Measurements from ENCODE around the gene KCNJ14.
A peak's percentile ranks its signal among the peaks of the same experiment; 100 is the strongest.
"Not testable (repeated sequence)": the region's sequence is repeated elsewhere in the genome, so short reads cannot be mapped to it uniquely, and the experiment has no call there.

KCNJ14 gene

DNA sequence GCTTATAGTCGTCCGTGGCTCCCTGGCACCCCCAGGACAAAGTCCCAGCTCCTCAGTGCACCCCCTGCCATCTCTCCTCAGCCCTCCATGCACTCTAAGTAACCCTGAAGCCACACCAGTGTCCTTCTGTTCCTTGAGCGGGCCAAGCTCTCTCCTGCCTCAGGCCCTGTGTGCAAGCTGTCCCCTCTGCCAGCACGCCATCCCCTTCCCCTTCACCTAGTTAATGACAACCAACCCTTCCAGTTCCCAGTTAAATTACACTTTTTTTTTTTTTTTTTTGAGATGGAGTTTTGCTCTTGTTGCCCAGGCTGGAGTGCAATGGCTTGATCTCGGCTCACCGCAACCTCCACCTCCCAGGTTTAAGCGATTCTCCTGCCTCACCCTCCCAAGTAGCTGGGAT, 33.1 kb downstream of the KCNJ14 start:
- not testable (repeated sequence) for DNase-seq (ENCODE audit: low read depth in 3 of 3)

DNA sequence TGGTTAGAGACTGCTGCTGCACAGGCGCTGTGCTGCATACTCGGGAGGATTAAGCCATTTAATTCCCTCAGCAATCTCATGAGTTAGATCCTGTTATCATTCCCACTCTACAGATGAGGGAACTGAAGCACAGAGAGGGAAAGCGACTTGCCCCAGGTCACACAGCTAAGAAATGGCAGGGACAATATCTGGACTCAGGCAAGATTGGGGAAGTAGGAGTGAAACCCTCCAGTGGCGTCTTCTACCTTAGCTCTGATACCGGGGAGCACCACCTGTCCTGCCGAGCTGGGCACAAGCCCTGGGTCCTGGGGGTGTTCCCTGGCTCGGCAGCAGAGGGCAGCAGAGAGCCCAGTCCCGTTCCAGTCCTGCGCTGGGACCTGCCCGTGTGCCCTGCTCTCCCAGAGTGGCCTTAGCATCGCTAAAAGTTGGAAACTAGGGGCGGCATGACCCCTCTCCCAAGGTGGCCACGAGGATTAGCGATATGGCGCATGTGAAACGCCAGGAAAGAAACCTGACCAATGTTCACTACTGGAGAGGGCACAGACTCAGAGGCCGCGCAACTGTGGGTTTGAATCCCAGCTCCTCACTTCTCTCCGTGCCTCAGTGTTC, 34.3 kb downstream of the KCNJ14 start:
- peak in 2 of 3 experiments; percentile 73 to 83 for DNase-seq (ENCODE audit: low read depth in 3 of 3)

DNA sequence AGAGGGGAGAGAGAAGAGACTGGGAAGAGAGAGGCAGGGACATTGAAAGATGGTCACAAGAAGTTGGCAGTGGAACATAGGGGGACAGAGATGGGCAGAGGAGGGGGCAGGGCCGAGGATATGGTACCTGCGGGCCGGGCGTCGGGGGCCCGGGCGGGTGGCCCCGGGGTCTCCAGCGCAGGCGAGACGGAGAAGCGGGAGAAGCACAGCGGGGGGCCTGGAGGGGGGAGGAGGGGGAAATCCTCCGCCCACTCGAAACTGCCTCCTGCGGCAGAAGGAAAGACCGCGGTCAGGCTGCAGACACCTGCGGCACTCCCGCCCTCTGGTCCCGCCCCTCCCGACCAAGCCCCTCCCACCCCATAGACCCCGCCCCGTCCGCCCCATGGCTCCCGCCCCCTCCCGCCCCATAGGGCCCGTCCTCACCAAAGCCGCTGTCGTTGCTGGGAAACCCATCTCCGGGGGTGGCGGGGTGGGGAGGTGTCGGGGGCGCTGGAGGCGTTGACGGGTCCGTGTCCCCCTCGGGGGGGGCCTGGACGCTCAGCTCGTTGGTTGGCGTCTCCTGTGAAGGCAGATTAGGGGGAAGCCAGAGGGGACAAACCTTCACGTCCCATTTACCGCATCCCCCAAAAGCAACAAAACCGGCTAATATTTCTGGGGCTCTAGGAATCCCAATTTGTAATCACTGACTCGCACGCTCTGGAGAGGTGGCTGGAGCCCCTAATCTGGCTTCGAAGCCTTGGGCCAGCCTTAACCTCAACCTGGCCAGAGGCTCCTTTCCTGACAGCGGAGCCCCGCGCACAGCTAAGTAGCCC, 35.8 kb downstream of the KCNJ14 start:
- DNase-seq (ENCODE audit: low read depth in 3 of 3): peak in 1 of 3 experiments; percentile 46

- DNase-seq (ENCODE audit: low read depth in 3 of 3): no peak
These were observed 36.4 kb downstream of the KCNJ14 start for GRCh38 chr19:48491793-48492123.

DNA sequence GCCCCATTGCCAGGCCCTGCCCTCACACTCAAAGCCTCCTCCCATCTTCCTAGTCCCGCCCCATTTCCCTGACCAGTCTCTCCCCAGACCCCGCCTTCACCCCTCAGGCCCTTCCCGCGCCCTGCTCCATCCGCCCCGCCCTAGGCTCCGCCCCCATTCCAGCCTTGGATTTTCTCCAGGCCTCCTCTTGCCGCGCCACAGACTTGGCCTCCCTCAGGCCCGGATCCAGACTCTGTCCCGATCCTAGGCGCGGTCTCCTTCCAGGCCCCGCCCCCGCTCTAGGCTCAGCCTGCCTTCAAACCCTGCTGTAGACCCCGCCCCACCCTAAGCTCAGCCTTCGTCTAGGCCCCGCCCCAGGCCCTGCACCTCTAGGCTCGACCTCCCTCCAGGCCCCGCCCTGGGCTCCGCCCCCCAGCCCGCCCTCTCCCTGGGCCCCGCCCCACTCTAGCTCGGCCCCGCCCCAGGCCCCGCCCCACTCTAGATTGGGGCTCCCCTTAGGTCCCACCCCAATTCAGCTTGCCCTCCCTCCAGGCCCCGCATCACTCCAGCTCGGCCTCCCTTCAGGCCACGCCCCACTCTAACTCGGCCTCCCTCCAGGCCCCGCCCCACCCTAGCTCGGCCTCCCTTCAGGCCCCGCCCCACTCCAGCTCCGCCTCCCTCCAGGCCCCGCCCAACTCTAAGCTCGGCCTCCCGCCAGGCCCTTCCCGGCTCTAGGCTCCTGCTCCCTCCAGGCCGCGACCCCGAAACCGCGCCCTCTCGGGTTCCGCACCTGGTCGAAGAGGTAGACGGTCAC, 37.7 kb downstream of the KCNJ14 start:
- peak in 2 of 3 experiments; percentile 69 to 84 for DNase-seq (ENCODE audit: low read depth in 3 of 3)

DNA sequence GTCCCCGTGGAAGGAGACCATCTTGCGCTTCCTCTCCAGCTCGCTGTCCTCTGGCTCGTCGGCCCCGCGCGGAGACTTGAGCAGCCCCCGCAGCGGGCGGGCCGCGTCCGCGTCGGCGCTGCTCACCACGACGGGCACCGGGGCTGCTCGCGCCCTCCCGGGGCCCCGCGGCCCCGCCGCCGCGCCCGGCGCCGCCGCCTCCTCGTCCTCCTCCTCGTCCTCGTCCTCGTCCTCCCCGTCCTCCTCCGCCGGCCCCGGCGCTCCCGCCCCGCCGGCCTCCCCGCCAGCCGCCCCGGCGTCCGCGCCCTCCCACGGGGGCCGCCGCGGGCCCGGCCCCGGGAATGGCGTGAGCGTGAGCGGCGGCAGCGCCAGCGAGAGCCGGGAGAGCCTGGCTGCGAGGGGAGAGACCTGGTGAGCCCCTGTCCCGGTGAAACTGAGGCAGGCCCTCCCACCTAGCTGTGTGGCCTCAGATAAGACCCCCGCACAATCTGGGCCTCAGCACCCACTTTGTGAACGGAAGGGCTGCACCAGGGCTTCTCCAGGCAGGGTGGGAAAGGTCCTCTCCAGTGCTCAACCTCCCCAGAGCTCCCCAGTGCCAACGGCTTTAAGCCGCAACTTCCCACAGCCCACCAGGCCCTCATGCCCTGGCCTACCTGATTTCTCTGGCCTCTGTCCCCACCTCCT, 38.5 kb downstream of the KCNJ14 start:
- no peak for DNase-seq (ENCODE audit: low read depth in 3 of 3)

DNA sequence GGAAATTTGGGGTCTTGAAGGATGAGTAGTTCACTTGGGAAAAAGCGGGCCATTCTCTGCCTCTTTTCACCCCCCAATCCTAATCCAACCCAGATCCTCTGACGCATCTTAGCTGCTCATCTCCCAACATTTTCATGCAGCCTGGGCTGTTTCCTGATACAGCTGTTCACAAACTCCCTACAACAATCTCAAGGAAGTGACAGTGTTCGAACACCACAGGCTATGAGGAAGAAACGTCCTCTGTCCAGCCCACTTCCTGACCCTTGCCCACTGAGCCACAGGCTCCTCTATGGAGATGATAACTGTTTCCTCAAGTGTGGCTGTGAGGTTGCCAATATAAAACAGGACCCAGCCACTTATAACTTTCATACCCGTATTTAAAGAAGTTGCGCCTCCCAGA, 40.0 kb downstream of the KCNJ14 start:
- no peak for DNase-seq (ENCODE audit: low read depth in 3 of 3)

DNA sequence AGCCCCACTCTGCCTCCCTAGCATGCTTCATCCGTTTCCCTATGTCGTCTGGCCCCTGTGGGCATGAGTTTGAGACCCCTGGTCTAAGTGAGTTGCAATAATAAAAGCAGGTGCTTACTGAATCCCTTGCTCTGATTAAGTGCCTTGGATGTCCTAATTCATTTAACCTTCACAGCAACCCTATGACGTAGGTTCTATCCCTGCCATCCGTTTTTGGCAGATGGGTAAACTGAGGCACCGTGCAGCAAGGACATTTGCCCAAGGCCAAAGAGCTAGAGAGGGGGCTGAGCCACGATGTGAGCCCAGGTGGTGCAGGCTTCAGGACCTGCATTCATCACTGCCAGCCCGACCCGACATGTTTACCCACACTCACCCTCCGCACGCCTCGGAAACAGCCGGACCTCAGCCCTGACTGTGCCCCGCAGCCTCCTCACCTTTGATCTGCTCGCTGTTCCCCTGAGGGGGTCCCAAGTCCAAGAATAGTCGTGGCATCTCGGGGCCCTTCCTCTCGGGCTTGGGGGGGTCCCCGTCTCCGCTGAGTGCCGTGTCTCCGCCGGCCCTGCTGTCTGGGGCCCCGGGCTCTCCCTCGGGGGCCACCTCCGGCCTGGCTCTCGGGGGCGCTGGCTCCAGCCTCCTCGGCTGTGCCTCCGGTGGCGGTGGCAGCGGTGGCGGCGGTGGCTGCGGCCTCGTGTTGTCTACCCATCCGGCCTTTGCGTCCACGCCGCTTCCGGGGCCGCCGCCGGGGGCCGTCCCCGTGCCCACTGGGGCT, 41.8 kb downstream of the KCNJ14 start:
- no peak for DNase-seq (ENCODE audit: low read depth in 3 of 3)

GRCh38 chr19:48497728-48498594, 42.6 kb downstream of the KCNJ14 start:
- no peak for DNase-seq (ENCODE audit: low read depth in 3 of 3)

DNA sequence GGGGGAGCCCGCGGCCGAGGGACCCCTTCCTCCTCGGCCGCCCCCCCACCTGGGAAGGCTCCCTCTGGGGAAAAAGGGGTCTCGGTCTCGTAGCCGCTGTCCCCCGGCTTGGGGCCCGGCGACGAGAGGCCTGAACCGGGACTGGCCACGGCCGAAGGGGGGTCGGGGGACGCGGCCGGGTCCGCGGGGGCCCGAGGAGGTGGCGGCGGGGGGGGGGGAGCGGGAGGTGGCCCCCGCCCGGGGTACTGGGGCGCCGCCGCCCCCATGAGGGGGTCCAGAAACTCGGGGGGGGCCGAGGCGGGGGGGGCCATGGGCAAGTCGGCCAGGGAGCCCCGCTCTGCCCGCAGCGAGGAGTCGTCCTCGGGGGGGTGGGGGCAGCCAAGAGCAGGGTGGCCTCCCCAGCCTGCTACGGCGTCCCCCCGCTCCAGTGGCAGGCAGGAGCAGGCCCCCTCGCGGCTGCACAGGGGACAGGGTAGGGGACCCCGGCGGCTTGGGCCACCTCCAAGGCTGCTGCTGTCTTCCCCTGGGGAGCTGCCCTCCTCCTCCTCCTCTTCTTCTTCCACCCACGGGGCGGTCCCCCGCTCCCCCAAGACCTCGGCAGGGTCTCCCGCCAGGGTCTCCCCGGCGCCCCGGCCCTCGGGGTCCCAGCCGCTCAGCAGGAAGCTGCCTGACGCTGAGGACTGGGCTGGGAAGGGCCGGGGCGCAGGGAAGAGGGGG, 43.4 kb downstream of the KCNJ14 start:
- no peak for DNase-seq (ENCODE audit: low read depth in 3 of 3)

- DNase-seq (ENCODE audit: low read depth in 3 of 3): no peak
These were observed 44.1 kb downstream of the KCNJ14 start for GRCh38 chr19:48499316-48500090.

GRCh38 chr19:48500830-48501493, 45.6 kb downstream of the KCNJ14 start:
- DNase-seq (ENCODE audit: low read depth in 3 of 3): no peak

DNA sequence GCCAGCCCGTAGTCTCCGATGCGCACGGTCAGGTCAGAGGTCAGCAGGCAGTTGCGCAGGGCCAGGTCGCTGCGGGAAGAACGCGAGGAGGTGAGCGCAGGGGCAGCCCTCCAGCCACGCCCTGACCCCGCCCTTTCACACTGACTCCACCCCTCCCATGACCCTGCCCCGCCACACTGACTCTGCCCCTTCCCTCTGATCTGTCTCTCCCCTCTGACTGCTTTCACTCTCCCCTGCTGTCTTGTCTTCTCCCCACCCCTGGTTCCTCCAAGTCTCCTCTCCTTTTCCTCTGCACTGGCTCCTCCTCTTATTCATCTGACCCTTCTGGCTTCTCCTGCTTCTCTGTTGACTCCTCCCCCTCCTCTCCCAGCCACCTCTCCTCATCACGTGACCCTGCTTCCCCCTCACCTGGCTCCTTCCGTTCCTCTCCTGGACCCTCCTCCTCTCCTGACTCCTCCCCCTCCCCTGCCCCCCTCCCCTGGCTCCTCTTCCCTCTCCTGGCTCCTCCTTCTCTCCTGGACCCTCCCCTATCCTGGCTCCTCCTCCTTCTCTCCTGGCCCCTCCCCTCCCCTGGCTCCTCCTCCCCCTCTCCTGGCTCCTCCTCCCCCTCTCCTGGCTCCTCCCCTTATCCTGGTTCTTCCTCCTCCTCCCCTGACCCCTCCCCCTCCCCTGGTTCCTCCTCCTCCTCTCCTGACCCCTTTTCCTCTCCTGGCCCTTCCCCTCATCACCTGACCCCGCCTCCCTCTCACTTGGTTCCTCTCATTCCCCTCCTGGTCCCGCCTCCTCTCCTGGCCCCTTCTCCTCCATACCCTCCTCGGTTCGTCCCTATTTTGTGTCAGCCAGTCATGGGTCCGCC, 46.3 kb downstream of the KCNJ14 start:
- peak in 1 of 3 experiments; percentile 74 for DNase-seq (ENCODE audit: low read depth in 3 of 3)

DNA sequence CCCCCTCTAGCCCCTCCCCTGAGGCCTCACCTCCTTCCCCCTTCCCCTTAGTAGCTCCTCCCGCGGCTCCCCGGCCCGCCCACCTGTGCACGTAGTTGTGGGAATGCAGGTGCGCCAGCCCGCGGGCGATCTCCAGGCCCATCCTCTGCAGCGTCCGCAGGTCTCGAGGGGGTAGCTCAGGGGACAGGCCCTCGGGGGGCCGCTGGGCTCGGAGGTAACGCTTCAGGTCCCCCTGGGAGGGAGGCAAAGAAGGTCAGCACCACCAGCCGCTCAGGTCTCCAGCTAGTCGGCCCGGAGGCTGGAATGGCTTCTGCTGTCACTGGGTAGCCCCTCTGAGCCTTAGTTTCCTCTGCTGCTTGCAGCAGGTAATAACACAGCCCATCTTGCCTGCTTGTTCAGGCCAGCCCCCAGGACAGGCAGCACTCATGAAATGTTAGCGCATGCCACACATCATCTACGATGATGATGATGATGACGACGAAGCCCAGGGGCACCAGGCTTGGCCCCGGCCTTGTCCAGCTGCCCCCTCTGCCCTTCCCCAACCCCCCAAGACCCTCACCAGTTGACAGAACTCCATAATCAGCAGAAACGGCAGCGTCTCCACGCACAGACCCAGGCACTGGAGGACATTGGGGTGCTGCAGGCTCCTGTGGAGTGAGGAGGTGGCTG, 47.1 kb downstream of the KCNJ14 start:
- DNase-seq (ENCODE audit: low read depth in 3 of 3): peak in 1 of 3 experiments; percentile 47

DNA sequence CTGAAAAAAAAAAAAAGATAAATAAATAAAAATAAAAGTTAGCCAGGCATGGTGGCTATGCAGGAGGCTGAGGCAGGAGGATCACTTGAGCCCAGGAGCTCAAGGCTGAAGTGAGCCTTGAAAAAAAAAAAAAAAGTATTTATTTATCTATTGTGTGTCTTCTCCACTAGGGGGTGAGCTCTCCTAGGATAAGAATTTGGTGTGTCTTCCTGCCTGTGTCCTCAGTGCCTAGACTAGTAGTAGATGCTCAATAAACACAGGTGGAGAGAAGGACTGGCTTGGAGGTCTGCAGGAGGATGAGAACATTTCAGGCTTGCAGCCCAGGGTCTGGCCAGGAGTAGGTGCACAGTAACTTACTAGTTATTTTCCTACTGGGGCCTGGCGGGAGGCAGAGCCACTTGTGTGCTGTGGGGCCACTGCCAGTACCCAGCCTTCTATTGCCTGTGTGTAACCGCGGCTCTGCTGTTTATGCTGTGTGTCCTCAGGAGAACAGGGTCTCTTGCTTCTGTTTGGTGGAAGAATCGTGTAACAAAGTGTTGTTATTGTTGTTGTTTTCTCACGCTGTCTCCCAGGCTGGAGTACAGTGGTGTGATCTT, 50.9 kb downstream of the KCNJ14 start:
- no peak for DNase-seq (ENCODE audit: low read depth in 3 of 3)

DNA sequence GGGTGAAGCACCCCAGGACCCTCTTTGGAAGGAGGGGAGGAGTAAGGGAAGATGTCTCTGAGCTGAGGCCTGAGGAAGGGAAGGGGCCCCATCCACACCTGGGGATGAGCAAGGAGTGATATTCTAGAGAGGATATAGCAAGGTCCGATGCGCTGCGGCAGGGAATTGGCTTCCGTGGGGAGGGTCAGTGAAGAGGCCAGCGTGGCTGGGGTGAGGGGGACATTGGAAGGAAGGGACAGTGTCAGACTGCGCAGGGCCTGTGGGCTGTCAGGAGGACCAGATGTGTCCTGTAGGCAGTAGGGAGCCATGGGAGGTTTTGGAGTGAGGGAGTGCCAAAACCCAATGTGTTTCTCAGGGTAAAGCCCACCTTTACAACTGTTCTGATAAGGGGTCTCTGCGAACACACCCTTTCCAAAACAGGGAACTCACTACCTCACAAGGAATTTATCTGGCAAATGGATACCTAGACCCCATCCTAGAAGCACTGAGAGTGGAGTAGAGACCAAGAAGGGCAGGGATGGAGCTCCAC, 52.6 kb downstream of the KCNJ14 start:
- DNase-seq (ENCODE audit: low read depth in 3 of 3): no peak
